K562 (cell line): Measurements from ENCODE around the gene NHS. TPM values are rescaled to one million over a fixed set of nuclear protein-coding genes. Genes with fewer than 3 reads are reported as not detected.

ENCODE experiments used
- ATAC-seq: fragments of 200-7000 bp; cut with Tn5 transposase; 3 replicates; pipeline ENCODE4 v1.9.1; 2020; ENCODE audit warnings: moderate library complexity
- BruUV-seq: library from RNA; stranded (reverse); fragments of 400-500 nt; replicated peaks from 2 replicates; lab custom pipeline; 2021; lab: Mats Ljungman, UMichigan
- CTCF ChIA-PET: fragments of 300-600 bp; formaldehyde crosslinking; extraction: SDS; loops from one replicate; lab custom pipeline; 2021; ENCODE audit warnings: low intra/inter-chr PET ratio; lab: Yijun Ruan, JAX
- POLR2A ChIA-PET: fragments of 300-600, 350-650 bp; sonication (Branson Sonifier 250); formaldehyde crosslinking; extraction: SDS; loops from one replicate; lab custom pipeline; 2021; ENCODE audit warnings: antibody characterized with exemption, inconsistent platforms; lab: Yijun Ruan, JAX
- DNase-seq, 4 experiments: peaks; one replicate each; pipeline versions ENCODE4 v3.0.0 to v3.0.0-alpha.2; 2011 to 2018; ENCODE audit warnings: low spot score in 3 of 4, mixed read lengths in 3 of 4; ENCODE audit errors: extremely low read depth in 1 of 4
- FAIRE-seq: peaks from 2 replicates; lab custom pipeline; 2011; peaks lifted over from hg19 to GRCh38; lab: Jason Lieb, UNC
- H2AFZ ChIP-seq: 2 replicates; pipeline ENCODE4 v1.6.0; 2011; ENCODE audit warnings: low read depth, low read length, control low read depth, inconsistent platforms
- H3K27ac ChIP-seq: fragments of 200-600 bp; 3 replicates; pipeline ENCODE4 v1.8.0; 2011; ENCODE audit warnings: low read depth, mild to moderate bottlenecking, control low read depth, inconsistent platforms, low read length, moderate library complexity, mixed read lengths; ENCODE audit errors: extremely low read depth
- H3K27me3 ChIP-seq, 2 experiments: fragments of 300-600 bp in 1 of 2; 2 replicates in 1 of 2; 3 replicates in 1 of 2; pipeline versions ENCODE4 v1.6.0 to v1.8.0; 2011; ENCODE audit warnings: inconsistent platforms in 2 of 2, low read length in 2 of 2, mild to moderate bottlenecking in 1 of 2, mixed read lengths in 1 of 2, moderate library complexity in 1 of 2; ENCODE audit not compliant: control insufficient read depth in 2 of 2, insufficient read depth in 2 of 2
- H3K36me3 ChIP-seq: fragments of 300-600 bp; 3 replicates; pipeline ENCODE4 v1.8.0; 2011; ENCODE audit warnings: mild to moderate bottlenecking, low read length, inconsistent platforms; ENCODE audit not compliant: control insufficient read depth, insufficient read depth
- H3K4me1 ChIP-seq, 2 experiments: fragments of 200-600 bp in 1 of 2; replicated peaks in 1 of 2; 2 replicates in 1 of 2; 3 replicates in 1 of 2; pipeline versions ENCODE4 v1.5.1 to v1.8.0; 2011; ENCODE audit warnings: inconsistent platforms in 2 of 2, low read length in 2 of 2, mild to moderate bottlenecking in 1 of 2, mixed read lengths in 1 of 2, moderate library complexity in 1 of 2; ENCODE audit not compliant: control insufficient read depth in 2 of 2, insufficient read depth in 2 of 2
- H3K4me2 ChIP-seq: 2 replicates; pipeline ENCODE4 v1.6.1; 2011; ENCODE audit warnings: low read length, control low read depth, inconsistent platforms, mixed read lengths; ENCODE audit not compliant: insufficient read depth
- H3K4me3 ChIP-seq: fragments of 200-600 bp; sonication (generic), shearing (Covaris generic); 2 replicates; pipeline ENCODE4 v1.5.1; 2016; ENCODE audit warnings: control low read depth, inconsistent platforms
- H3K79me2 ChIP-seq: fragments of 200-600 bp; 3 replicates; pipeline ENCODE4 v1.8.0; 2011; ENCODE audit warnings: low read length, inconsistent platforms; ENCODE audit not compliant: control insufficient read depth, insufficient read depth
- H3K9ac ChIP-seq, 2 experiments: 2 replicates each; pipeline versions ENCODE4 v1.6.0 to v1.6.1; 2011; ENCODE audit warnings: low read depth in 2 of 2, low read length in 2 of 2, control low read depth in 1 of 2, inconsistent platforms in 1 of 2, mild to moderate bottlenecking in 1 of 2, mixed read lengths in 1 of 2; ENCODE audit not compliant: insufficient read depth in 1 of 2
- H3K9me1 ChIP-seq: one replicate; pipeline ENCODE4 v1.6.0; 2011; ENCODE audit warnings: inconsistent platforms, mild to moderate bottlenecking, low read length, moderate library complexity; ENCODE audit not compliant: control insufficient read depth, insufficient read depth
- H3K9me3 ChIP-seq: replicated peaks from 2 replicates; pipeline ENCODE4 v1.5.1; 2011; ENCODE audit warnings: low read depth, low read length, inconsistent platforms; ENCODE audit not compliant: control insufficient read depth, insufficient read depth
- H4K20me1 ChIP-seq: replicated peaks from 2 replicates; pipeline ENCODE4 v1.6.1; 2011; ENCODE audit warnings: low read length, inconsistent platforms, mixed read lengths; ENCODE audit not compliant: control insufficient read depth, insufficient read depth
- BACH1 ChIP-seq: fragments of 200-800 bp; sonication (Bioruptor generic); IDR thresholded peaks from 2 replicates; pipeline ENCODE4 v1.6.1; 2016; ENCODE audit warnings: missing genetic modification characterization, missing compliant biosample characterization
- E2F4 ChIP-seq: sonication (generic); formaldehyde crosslinking; IDR thresholded peaks from 2 replicates; pipeline ENCODE4 v1.8.0; 2022; ENCODE audit warnings: mild to moderate bottlenecking, low read depth, missing genetic modification reagents
- JUN ChIP-seq, 2 experiments: sonication (generic) in 1 of 2; formaldehyde crosslinking in 1 of 2; IDR thresholded peaks; 2 replicates each; pipeline versions ENCODE4 v1.6.1 to v1.8.0; 2012 to 2022; ENCODE audit warnings: borderline replicate concordance in 2 of 2, mild to moderate bottlenecking in 2 of 2, improper control_type of control experiment in 1 of 2, low read depth in 1 of 2, low read length in 1 of 2, missing genetic modification reagents in 1 of 2
- NONO ChIP-seq, 2 experiments: fragments of 200-400 bp in 1 of 2; fragments of 450-650 bp in 1 of 2; formaldehyde crosslinking in 1 of 2; IDR thresholded peaks; 2 replicates each; pipeline ENCODE4 v1.6.1; 2017; ENCODE audit warnings: low read depth in 2 of 2, mild to moderate bottlenecking in 2 of 2, moderate library complexity in 2 of 2, low read length in 1 of 2
- ZKSCAN3 ChIP-seq: fragments of 250-450 bp; sonication (Bioruptor Pico); IDR thresholded peaks from 2 replicates; pipeline ENCODE4 v1.4.0; 2020
- WGBS: fragments of 100-300 bp; shearing (Covaris generic); methylation state at CpG from one replicate; pipeline ENCODE4 v1.1.6; 2016; ENCODE audit warnings: low coverage, mixed read lengths; ENCODE audit not compliant: insufficient coverage; ENCODE audit errors: missing lambda C conversion rate; 5-methylcytosine and 5-hydroxymethylcytosine counted together
- in situ Hi-C: fragments of 300-500 bp; cut with MboI; formaldehyde crosslinking; loops from 4 replicates; pipeline ENCODE4 v1.15.0; 2018; ENCODE audit warnings: inconsistent platforms, mixed read lengths
- intact Hi-C: fragments of 100-400 bp; cut with micrococcal nuclease; formaldehyde crosslinking; loops from 2 replicates; pipeline ENCODE4 v1.14.2; 2022
- polyA plus RNA-seq, 8 experiments: library from polyadenylated mRNA; depleted of rRNA in 4 of 8; stranded (reverse) in 5 of 8; unstranded in 3 of 8; fragments of >200 nt; fragmentation: Nextera tagmentation in 2 of 8; fragmentation: Illumina TruSeq in 1 of 8; extraction: Ambion mirVana in 2 of 8; extraction: Trizol in 1 of 8; gene quantifications; 2 replicates each; pipeline versions ENCODE4 v1.2.1 to v1.2.3, GENCODE V29; 2011 to 2014; ENCODE audit warnings: inconsistent platforms in 1 of 8, missing spikeins in 1 of 8
- total RNA-seq, 7 experiments: library from RNA; depleted of rRNA in 6 of 7; stranded (reverse); fragments of >200 nt in 6 of 7; fragmentation: Illumina TruSeq in 2 of 7; extraction: Trizol in 2 of 7; gene quantifications; 2 replicates each; pipeline versions ENCODE4 v1.2.1 to v1.2.3, GENCODE V29; 2011 to 2021; ENCODE audit warnings: low replicate concordance in 1 of 7

NHS gene
- total and polyA plus RNA-seq, 9 of the 15 experiments (the other 6 are each of a cell fraction or from before 2014, with no cell fraction given): 0.02 TPM; not detected in 8

- no peaks in the 10 kb centered on the region for H3K9me1 ChIP-seq
- no peaks in the 10 kb centered on the region; the same call in 1 of the 2 replicates for H4K20me1 ChIP-seq
- no peaks in the 10 kb centered on the region for H3K79me2 ChIP-seq
- no peak overlapping the region for H3K9ac ChIP-seq
- no peaks in the 10 kb centered on the region for H3K9me3 ChIP-seq
- ChIA-PET CTCF (no interaction called here), POLR2A (no interaction called here)
- FAIRE-seq (no peak), ATAC-seq (no peak), DNase-seq (no peak)
- in situ Hi-C loops: no loop called here
- no peak overlapping the region for H3K4me3 ChIP-seq
- 0% methylated on average over 5 of the region's 5 CpGs for WGBS
- no peak overlapping the region for H2AFZ ChIP-seq
- intact Hi-C loops: no loop called here
- H3K27me3 ChIP-seq: no peaks in the 10 kb centered on the region
- no peak overlapping the region for H3K27ac ChIP-seq
- no peak overlapping the region for H3K4me2 ChIP-seq
- TF ChIP-seq ZKSCAN3 (CRISPR knock-in tag) (no peak), BACH1 (tag) (no peak), NONO (IDR thresholded peaks at IDR 0.05; ENCODE audit: low read depth in 2 of 2, low read length in 1 of 2) (no peak), E2F4 (no peak), JUN (IDR thresholded peaks at IDR 0.05; ENCODE audit: borderline replicate concordance, low read depth, low read length) (no peak), JUN (CRISPR knock-in tag; IDR thresholded peaks at IDR 0.05; ENCODE audit: borderline replicate concordance) (no peak)
- H3K4me1 ChIP-seq: no peaks in the 10 kb centered on the region
- H3K36me3 ChIP-seq: no peaks in the 10 kb centered on the region
- no TSS peak for BruUV-seq
Observed at GRCh38 chrX:17768997-17769396, 394.0 kb downstream of the NHS start.
